Hematopoietic multipotent progenitor cell treated with erythropoietin and hydrocortisone succinate and interleukin-3 and kit ligand, for 8 days (in vitro differentiated cells): ENCODE measurements around the gene DOK7.
"Not testable (repeated sequence)": the region's sequence is repeated elsewhere in the genome, so short reads cannot be mapped to it uniquely, and the experiment has no call there.

Source experiments
- DNase-seq: peaks from one replicate; pipeline ENCODE4 v3.0.0-alpha.2; 2015

The DOK7 gene

DNA sequence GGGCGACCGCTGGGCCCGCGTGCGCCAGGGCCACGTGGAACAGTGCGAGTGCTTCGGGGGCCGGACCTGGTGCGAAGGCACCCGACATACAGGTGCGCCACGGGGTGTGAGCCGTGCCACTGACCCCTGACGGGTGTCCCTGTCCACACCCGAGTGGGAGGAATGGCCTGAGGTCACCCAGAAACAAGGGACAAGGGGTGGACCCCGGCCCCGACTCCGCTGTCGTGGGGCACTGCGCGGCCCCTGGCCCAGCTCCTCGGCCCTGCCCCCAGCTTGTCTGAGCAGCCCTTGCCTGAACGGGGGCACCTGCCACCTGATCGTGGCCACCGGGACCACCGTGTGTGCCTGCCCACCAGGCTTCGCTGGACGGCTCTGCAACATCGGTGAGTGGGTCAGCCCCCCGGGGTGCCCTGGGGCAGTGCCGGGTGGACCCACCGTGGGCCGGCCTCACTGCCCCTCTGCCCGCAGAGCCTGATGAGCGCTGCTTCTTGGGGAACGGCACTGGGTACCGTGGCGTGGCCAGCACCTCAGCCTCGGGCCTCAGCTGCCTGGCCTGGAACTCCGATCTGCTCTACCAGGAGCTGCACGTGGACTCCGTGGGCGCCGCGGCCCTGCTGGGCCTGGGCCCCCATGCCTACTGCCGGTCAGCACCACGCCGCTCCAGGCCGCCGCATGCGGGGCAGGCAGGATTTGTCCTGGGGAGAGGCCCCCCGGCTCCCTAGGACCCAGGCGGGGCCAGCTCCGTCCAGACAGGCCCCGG, 18.6 kb upstream of the DOK7 start:
- no peak for DNase-seq

DNA sequence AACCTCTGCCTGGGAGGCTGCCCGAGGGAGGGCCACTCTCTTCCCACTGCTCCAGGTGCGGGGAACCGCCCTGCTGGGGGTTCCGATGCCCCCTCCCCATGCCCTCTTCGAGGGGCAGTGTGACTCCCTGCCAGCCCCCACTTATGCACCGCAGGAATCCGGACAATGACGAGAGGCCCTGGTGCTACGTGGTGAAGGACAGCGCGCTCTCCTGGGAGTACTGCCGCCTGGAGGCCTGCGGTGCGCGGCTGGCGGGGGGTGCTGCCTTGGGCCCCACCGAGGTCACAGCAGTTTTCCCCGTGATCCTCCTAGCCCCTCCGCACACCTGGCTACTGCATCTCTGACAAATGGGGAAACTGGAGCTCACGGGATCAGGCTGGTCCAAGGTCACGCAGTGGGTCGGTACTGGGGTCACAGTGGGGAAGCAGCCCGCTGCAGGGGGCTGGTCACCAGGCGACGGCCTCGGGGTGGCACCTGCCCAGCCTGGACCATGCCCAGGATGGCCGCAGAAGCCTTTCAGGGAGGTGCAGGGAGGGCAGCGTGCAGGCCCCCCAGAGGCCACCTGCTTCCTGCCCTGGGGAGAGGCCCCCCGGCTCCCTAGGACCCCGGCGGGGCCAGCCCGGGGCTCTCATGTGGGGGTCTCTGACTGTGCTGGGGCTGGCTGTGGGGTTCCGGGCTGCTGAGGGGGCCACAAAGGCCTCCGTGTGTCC, 17.8 kb upstream of the DOK7 start:
- DNase-seq, result no peak

DNA sequence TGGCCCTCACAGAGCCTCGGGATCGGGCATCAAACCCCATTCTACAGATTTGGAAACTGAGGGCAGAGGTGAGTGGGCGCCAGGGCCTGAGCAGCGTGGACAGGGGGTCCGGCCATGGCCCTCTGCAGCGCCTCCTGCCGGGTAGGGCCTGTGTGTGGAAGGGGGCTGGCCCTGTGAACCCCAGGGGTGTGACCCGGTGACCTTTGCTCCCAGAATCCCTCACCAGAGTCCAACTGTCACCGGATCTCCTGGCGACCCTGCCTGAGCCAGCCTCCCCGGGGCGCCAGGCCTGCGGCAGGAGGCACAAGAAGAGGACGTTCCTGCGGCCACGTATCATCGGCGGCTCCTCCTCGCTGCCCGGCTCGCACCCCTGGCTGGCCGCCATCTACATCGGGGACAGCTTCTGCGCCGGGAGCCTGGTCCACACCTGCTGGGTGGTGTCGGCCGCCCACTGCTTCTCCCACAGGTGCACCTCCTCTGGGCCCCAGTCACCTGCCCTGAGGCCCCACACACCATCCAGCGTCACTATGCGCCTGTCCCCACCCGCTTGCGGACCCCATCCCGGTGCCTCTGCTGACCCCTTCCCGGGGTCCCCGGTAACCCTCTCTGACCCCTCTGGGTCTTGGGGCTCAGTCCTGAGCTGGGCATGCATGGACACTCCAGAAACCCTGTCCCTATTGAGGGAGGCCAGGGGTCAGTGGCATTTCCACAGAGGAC, 17.1 kb upstream of the DOK7 start:
- no peak for DNase-seq

DNA sequence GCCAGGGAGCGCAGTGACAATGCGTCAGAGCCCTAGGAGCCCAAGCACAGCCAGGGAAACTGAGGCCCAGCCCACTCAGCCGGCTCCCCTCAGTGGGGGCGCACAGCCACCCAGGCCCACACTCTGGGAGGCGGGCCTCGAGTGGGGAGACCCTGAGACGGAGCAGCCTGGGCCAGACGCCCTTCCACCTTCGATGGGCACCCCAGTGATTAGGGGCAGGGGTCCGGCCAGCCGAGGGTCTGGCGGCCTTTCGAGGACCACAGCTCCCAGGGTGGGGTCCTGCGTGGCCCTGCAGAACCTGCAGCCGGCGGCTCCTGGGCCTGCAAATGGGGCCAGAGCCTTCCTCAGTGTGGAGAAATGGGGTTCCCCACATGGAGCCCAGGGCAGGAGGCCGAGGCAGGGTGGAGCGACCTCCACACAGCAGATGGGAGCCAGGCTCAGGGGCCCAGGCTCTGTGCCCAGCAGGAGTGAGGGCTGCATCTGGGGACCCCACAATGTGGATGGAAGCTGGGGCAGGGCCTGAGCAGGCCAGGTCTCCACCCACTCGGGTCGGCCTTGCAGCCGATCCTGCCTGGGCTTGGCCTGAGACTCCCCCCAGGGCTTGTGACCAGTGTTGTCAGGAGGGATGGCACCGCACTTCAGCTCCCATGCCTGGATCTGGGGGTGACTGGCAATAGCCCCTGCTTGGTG, 16.3 kb upstream of the DOK7 start:
- no peak for DNase-seq

DNA sequence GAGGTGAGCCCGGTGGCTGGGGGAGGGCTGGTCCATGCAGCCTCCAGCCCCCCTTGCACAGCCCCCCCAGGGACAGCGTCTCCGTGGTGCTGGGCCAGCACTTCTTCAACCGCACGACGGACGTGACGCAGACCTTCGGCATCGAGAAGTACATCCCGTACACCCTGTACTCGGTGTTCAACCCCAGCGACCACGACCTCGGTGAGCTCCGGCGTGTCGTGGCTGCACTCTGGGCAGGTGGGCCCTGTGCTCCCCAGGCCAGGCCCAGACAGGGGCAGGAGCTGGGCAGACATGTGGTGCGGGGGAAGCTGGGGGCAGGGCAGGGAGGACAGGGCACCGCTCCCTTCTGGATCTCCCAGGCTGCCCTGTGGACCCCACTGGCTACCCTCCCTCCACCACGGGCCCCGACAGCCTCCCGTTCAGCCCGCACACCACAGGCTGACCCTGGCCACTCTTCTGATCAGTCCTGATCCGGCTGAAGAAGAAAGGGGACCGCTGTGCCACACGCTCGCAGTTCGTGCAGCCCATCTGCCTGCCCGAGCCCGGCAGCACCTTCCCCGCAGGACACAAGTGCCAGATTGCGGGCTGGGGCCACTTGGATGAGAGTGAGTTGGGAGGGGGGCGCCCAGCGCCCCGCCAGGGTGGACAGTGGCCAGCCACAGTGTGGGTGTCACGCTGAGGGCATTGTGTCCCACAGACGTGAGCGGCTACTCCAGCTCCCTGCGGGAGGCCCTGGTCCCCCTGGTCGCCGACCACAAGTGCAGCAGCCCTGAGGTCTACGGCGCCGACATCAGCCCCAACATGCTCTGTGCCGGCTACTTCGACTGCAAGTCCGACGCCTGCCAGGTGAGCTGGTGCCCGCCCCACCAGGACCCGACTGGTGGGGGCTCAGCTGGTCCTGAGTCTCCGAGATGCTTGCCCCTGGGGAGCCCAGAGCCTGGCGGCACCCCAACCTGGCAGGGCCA, 15.4 kb upstream of the DOK7 start:
- DNase-seq, result no peak

DNA sequence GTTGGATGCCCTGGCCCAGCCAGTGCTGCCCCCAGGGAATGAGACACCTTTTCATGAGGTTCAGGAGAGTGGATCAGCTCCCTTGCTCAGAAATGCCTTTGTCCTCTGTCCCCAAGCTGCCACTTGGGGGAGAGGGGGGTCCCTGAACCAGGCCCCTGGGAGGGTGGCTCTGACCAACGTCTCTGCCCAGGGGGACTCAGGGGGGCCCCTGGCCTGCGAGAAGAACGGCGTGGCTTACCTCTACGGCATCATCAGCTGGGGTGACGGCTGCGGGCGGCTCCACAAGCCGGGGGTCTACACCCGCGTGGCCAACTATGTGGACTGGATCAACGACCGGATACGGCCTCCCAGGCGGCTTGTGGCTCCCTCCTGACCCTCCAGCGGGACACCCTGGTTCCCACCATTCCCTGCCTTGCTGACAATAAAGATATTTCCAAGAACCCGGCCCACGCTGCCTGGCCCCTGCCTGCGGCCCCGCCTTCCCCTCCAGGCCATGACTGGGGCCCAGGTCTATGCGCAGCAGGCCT, 14.0 kb upstream of the DOK7 start:
- DNase-seq, result no peak

DNA sequence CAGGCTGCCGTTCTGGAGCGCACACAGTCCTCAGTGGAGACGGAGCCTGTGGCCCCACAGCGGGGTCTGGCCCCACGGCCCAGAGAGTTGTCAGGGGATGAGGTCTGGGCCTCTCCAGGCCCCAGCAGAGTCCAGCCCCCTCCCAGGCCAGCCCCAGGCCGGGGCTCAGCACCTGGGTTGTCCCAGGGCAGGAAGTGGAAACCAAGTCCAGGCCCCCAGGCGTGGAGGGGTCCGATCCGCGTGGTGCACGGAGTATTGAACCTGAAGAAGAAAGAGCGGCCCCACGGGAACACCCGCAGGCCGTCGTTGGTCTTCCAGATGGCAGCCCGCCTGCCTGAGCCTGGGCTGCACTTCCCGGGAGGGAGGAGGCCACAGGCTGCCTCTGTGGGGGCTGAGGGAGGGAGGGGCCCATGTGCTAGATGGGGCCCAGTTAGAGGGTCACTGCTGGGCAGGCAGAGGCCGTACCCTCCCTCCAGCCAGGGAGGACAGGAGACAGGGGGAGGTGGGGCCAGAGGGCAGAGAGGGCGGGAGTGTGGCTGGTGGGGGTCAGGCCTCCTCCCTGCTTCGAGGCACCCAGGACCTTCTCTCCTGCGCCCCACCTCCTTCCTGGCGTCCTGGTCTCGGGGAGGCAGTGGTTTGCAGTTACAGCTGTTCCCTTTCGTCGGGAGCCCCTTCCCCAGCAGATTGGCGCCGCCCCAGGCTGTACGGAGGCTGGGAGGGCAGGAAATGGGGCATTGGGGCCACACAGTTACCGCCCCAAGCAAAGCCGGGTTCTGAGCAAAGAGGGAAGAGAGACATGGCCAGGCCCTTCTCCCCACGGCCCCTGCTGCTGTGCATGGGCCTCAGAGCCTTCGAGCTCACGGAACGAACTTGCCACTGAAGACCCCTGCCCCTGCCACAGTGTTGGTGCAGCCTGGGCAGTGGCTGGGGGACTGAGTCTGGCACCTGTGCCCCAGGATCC, 13.3 kb upstream of the DOK7 start:
- DNase-seq, result no peak

DNA sequence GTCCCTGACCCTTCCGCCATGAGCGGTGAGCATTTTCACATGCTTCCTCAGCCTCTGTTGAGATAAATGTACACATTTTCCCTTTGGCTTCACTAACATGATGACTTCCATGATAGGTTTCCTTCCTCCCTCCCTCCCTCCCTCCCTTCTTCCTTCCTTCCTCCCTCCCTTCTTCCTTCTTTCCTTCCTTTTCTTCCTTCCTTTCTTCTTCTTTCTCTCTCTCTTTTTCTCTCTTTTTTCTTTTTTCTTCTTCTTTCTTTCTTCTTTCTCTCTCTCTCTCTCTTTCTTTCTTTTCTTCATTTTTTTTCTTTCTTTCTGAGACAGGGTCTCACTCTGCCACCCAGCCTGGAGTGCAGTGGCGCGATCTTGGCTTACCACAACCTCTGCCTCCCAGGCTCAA, 12.5 kb upstream of the DOK7 start:
- DNase-seq, result no peak

DNA sequence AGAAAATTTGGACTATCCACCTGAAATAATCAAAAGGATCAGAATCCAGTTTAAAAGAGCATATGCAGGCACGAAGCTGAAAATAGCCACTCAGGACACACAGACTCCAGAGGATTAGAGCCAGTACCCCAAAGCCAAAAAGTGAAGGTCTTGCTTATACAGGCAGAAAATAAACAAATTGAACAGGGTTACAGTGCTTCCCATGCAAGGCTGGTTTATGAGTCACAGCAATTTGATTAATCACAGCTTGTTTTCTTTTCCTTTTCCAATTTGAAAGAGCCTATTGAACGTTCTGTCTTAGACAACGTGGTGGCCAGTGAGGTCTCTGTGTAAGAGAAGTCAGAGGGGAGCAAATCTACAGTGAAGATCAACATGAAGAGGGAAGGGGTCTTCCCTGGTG, 11.2 kb upstream of the DOK7 start:
- no peak for DNase-seq

DNA sequence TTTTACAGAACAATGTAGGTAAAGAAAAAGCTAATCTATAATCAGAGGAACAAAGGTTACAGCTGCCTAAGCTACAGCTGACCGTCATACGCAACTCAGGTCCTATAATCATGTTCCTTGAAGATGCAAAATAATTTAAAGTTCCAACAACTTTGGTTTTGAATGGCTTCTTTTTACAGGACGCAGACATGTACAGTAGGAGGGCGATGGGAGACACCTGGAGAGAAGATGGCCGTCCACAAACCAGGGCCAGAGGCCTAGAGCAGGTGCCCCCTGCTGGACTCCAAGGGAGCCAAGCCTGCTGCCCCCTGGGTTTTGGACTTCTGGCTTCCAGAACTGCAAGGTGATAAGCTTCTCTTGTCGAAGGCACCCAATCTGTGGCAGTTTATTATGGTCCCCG, 10.7 kb upstream of the DOK7 start:
- peak; percentile 24 for DNase-seq

DNA sequence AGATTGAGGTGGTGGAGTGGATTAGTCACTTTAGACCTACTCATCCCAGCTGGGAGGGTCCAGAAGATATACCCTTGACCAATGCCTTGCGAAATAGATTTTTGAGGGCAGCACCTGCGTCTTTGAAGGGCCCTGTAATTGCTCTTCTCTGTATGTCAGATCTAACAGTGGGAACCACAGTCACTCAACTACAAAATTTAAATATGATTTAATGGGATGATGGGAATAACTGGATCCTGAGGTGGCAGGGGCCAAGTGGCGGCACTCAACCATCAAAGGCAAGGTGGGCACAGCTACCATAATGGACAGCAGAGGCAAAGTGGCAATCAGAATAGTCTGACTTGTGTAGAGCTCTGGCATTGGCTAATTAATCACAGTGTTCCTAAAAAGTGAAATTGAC, 7.5 kb upstream of the DOK7 start:
- not testable (repeated sequence) for DNase-seq

DNA sequence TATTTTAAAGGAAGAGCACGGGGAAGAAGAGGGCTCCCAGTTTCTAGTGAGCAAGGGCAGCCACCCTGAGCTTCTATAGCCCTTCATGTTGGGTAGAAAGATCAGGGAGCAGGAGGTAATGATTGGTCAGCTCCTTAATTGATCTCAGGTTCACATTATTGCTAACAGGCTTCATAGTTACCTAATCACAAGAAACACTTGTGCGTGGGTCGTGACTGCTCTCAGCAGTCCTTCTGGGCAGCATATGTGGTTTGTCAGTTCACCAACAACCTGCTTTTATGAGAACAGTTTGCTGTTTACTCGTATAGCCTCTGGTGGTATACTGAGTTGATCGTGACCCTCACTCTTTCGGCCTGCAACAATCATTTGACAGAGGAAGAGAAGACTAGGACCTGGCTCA, 4.7 kb upstream of the DOK7 start:
- DNase-seq, result no peak

DNA sequence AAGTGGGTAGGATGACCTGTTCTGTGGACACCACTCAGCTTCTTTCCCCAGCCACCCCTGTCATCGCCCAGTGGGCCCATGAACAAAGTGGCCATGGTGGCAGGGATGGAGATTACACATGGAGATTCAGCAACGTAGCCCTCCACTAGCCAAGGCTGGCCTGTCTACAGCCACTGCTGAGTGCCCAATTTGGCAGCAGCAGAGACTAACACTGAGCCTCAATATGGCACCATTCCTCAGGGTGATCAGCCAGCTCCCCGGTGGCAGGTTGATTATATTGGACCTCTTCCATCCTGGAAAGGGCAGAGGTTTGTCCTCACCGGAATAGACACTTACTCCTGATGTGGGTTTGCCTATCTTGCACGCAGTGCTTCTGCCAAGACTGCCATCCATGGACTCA, 4.0 kb upstream of the DOK7 start:
- not testable (repeated sequence) for DNase-seq

DNA sequence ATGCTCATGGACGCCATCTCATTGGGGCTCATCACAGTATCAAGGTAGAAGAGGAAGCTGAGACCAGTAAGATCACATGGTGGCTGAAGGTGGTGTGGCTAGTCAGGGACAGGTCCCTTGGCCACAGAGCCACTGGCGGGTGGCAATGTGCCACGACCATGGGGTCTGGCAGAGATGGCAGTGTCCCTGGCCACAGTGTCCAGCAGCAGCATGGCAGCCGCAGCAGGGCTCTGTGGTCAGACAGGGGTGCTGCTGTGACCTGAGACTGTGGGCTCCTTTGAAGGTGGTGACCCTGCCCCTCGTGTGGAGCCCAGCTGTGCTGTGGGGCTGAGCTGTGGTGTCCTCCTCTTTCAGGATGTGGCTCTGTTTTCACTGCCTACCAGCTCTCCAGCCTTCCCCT, 2.2 kb upstream of the DOK7 start:
- no peak for DNase-seq

DNA sequence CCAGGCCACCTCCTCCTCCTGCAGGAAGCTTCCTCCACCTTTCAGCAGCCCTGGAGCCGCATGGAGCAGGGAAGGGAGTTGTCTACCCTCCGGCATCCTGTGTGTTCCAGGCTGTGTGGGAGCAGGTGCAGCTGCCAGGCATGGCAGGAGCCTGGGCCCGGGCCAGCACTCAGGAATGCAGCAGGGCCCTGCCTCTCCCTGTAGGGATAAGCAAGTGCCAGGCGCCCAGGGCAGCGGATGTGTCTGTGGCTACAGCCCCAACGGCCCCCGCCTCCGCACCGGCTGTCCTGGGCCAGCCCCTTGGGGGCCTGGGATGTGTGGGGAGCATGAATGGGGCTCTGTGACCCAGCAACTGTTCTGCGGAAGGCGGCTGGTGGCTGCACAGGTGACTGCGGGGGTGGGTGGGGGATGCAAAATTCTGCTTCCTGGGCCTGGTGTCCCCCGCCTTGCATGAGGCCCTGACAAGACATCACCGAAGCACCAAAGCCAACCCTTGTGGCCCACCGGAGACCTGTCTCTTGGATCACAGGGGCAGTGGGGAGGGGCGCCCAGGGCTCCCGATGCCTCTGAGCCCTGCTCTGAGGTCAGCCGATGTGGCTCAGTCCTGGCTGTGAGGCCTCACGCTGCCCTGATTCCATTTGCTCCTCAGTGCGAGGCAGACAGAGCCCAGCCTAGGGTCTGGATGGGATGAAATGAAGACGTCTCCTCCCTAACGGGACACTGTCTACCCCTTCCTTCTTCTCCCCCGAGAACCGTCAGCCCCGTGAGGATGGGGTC, 1.4 kb upstream of the DOK7 start:
- DNase-seq, result no peak

DNA sequence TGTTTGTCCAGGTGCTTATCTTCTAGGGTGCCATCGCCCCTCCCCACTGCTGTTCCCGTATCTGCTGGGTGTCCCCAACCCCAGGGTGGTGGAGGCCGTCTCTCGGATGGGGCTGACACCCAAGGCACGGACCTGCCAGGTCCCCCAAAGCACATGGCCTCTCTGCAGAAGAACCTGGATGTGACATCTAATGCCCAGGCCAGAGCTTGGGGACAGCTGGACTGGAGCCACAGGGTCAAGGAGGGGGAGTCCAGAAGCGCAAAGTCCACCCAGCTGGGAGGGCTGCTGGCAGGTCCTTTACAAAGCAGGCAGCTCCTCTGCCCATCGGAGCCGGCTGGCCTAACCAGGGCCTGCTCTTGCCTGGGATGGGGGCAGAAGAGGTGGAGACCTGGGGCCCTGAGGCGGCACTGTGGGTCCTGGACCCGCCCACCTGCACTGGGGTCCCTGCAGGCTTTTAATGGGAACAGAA, 751 bp upstream of the DOK7 start:
- no peak for DNase-seq

DNA sequence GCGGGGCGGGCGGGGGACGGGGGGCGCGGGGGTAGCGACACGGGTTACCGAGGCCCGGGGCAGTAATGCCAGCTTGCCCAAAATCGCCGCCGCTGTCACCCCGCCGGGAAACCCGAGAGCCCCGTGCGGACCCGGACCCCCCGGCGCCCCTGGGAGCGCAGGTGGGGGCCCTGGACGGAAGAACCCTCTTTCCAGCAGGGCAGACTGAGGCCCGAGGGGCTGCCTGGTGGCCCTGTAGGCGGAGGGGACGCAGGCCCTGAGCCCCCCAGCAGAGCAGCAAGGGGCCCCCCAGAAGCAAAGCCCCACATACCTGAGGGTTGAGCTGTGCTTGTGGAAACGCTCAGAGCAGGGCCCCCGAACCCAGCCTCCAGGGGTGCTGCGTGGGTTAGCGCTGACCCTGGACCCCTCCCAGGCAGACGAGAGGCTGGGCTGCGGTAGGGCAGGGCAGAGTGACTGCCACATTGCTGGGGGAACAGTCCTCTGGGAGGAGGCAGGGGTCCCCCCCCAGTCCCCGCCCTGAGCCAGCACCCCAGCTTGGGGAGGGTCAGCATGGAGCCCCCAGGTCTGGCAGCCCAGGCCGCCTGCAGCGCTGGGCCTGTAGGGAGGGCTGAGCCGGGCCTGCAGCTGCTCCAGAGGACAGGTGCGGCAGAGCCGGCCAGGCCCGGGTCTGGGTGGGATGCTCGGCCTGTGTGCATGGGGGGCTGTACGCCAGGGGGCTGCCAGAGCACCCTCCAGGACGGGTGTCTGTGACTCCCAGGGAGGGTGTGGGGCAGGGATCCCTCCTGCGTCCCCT, 646 bp downstream of the DOK7 start:
- DNase-seq, result no peak

DNA sequence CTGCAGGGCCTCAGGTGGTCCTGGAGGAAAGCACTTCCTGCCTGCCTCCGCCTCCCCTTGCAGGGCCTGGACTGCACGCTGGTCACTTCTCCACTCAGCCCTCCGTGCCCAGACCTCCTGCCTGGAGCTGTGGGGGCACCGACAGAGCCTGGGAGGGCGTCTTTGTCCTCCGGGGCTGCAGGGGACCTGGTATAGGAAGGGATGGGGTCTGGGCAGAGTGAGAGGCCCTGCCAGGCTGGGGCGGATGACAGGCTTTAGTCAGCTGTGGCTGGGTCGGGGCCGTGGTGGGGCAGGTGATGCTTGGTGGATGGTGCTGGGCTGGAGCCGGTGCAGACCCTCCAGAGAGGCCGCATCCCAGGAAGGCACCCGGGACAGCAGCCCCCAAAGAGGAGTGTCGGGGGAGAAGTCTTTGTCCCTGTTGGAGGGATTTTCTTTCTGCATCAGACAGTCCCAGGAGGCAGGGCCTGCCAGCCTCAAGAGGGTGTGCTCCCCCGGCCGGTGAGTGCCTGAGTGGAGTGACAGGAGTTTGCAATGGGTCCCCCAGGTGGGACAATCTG, 1.3 kb downstream of the DOK7 start:
- no peak for DNase-seq
